NCI-H446 treated with DMSO at 0.1 percent for 48 hours (cell line): Measurements from ENCODE around the gene LY86.
A peak's percentile ranks its signal among the peaks of the same experiment; 100 is the strongest.

ENCODE experiments used
- DNase-seq: peaks from one replicate; lab custom pipeline; 2025; lab: John Stamatoyannopoulos, UW

LY86 gene

DNA sequence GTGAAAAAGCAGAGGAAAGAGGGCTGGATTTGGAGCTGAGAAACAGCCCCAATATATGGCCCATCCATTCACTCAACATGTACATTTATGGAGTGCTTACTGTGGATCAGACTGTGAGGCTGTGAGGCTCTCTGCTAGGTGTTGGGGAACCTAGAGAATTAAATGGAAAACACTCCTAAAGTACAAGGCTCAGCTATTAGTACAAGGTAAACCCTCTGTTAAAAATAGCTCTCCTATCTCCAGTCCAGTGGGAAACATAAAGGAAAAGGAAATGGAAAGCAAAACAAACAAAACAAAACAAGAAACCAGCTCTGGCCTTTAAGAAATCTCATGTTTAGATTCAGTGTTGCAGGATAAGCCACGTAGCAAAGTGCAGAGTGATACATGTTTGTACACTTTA is 35.0 kb downstream of the LY86 start:
- DNase-seq, result no peak

DNA sequence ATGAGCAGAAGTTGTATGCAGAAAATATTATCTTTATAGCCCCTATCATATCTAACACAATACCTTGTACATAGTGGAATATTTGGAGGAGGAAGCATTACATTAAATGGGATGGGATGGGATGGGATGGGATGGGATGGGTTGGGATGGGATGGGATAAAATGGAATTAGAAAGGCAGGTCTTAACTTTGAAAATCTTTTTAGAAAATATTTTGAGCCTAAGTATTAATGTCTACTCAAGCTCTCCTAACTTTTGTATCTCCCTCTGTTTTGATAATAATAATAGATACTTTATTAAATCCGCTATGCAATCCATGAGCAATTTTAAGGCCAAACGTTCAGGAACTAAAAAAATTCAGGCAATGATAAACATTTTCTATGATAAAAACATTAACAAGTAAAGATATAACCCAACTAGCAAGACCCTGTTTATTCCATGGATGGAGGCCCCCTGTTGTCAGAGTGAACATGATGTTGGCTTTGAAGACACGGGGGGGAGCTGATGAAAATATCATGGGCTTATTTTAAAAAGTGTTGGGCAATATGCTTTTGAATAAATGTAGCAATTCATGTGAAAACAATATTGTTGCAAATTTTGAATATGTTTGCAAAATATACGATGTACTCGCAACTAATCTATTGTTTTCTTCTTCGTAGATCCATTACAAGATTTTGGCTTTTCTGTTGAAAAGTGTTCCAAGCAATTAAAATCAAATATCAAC is 35.9 kb downstream of the LY86 start:
- DNase-seq, result no peak

DNA sequence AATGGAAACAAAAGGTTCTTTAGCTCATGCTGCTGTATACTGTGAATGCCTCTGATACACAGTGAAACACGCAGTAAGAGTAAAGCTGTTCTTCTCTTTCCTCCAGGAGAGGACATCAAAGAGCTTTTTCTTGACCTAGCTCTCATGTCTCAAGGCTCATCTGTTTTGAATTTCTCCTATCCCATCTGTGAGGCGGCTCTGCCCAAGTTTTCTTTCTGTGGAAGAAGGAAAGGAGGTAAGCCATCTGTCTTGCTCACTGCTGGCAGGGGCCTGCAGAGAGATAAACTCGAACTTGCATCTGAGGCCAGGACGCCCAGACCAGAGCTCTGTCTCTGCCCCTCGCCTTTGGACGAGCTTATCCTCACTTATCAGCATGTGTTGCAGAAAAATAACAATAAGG is 37.7 kb downstream of the LY86 start:
- DNase-seq, result peak; percentile 68

DNA sequence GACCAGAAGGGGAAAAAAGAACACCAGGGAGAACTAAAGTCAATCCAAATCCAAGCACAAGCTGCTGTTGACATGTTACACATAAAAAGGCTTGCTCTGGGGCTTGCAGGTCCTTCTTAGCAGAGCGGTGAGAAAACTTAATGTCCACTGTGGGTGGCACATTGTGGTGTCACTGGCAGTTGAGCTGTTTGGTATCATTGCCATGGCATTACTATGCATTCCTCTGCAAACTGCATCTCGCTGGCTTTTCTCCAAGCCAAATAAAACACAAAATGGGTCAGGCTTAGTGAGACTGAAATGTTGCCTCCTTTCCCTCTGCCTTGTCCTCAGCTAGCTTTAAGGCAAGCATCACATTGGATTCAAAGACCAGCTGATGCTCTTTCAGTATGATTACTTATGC is 40.9 kb downstream of the LY86 start:
- DNase-seq, result peak; percentile 13

DNA sequence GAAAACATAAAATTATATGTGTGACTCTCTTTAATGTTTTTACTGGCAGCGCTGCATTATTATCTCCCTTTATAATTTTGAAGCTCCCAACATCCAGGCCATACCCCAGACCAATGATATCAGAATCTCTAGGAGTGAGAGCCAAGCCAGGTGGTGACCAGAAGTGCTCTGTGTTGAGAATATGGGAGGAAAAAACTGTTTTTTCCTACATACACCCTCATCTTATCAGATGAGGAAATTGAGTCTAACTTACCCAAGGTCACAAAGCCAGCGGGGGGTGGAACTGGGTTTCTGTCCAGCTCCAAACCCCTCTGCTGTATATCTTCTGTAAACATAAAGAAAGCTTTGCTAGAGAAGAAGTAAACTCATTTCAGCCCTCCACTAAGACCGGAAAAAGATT is 42.5 kb downstream of the LY86 start:
- DNase-seq, result no peak

DNA sequence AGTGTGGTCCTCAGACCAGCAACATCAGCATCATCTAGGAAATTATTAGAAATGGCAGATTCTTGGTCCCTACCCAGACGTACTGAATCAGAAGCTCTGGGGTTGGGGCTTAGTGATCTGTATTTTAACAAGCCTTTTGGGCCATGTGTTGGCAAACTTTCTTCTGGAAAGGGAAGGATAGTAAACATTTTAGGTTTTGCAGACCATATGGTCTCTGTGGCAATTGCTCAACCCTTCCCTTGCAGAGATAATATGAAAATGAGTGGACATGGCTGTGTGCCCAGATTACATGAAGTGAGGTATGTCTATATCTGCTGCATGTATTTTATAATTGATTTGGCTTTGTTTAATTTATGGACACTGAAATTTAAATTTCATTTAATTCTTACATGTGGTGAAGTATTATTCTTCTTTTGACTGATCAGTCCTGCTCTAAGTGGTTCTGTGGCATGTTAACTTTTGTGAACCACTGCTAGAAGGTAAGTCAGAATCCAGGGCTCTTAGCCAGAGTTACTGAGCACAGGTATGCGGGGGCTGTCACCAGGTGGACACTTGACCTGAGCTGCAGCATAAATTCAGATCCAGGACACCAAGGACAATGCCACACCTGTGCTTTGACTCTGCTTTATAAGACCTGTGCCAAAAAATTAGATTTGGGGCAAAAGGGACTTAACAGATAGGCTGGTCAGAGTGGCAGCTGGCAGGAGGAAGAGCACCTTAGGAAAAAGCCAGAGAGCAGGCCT is 43.2 kb downstream of the LY86 start:
- peak; percentile 97 for DNase-seq

DNA sequence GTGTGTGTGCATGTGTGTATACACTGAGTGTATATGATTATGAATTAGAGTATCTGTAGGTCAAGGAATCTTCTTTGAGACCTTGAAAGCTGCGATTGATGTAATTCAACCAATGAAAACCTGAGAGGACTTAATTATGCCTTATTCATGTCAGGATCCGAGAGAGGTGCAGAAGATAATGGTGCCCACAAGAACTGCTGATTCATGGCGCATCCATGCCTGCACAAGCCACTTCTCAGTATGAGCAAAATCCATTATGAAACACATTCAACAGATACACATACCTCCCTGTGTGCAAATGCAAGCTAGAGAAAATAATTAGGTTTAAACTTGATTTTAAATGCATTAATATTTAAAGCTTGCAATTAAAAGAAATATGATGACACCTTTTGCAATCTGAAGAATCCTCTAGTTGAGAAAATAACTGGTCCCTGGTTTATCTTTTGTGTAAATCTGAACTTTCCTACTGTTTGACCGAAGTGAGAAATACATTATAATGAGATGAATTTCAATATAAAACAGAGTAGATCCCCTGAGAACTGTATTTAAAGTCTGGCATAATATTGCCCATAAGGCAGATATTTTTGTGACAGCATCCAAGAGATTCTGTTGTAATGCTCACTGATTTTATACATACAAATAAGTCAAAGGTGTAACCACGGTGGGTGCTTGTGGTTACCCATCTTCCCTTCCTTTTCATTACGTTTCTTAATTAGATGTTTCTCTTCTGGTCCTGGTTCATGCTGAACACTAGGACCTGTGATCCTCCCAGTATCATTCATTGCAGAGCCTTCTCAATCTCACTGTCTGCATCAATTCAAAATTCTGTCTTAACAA is 45.6 kb downstream of the LY86 start:
- DNase-seq, result no peak

DNA sequence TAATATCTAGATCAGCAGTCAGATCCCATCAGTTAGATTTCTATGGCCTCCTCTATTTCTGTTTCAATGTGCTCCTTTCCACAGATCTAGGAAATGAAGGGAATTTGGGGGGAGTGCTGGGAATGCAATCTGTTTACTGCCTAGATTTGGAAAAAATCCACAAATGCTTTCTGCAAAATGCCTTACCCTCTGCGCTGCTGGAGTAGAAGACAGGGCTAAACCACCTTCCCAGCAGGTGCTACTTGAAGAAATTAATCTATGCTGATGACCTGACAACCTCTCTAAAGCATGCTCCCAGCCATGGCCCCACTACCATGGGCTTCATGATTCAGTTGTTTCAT is 46.2 kb downstream of the LY86 start:
- no peak for DNase-seq

DNA sequence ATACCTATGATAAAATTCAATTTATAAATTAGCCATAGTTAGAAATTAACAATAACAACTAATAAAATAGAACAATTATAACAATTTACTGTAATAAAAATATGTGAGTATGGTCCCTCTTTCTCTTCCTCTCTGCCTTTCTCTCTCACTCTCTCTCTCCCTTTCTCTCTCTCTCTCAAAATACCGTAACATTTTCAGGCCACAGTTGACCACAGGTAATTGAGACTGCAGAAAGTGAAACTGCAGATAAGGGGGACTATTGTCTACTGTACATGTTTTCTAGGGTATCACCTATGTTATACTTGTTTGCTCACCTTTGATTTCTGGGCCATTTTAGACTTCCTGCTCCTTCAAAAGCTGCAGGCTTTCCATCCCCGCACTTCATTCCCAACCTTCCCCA is 46.8 kb downstream of the LY86 start:
- no peak for DNase-seq

DNA sequence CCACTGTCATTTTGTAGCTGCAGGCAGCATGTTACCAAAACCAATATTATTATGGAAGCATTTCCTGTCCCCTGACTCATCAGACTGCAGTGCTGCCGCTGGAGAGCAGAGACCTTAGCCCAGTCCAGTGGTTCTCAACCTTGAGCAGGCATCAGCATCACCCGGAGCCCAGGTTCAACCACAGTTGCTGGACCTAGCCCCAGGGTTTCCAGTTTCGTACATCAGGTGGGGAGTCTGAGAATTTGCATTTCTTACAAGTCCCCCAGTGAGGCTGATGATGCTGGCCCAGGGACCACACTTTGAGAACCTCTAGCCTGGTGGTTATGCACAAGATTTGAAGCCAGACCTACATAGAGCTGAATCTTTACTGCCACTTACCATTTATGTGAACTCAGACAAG is 47.3 kb downstream of the LY86 start:
- no peak for DNase-seq

DNA sequence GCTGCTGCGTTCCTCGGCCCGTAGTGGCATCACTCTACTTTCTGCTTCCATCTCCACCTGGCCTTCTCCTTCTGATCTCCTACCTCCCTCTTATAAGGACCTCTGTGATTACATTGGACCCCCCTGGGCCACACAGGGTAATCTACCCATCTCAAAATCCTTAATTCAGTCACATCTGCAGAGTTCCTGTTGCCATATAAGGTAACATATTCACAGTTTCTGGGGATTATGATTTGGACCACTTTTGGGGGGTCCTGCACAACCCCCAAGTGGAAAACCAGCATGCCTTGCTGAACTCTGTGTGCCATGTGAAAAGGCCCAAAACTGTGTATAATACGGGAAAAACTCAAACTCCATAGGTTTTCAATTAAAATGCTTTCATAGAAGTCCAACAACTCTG is 51.1 kb downstream of the LY86 start:
- DNase-seq, result no peak

DNA sequence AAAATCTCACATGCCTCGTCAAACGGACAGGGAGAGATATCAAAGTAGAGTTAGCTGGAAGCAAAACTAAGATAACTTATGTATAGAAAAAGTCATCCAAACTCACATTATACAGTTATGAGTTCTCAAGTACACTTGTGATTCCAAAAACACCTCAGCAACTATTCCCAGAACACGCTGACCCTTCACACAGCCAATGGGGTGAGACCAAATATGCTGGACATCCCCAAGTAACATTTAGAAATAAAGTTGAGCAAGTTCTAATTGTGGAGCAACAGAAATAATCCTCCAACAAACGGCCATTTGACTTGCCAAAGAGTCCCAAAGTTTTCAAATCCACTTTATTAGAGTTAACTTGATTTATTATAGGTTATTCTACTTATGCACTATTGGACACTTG is 52.4 kb downstream of the LY86 start:
- DNase-seq, result no peak

DNA sequence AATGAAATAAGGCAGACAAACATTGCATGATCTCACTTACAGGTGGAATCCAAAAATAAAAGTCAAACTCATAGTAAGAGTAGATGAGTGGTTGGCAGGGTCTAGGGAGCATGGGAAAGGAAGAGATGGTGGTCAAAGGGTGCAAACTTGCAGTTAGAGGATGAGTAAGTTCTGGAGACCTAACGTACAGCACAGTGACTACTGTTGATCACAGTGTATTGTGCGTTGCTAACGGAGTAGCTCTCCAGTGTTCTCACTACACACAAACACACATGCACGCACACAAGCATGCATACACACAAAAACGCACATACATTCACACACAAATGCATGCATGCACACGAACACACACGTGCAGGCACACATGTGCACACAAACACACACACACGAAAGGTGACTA is 54.9 kb downstream of the LY86 start:
- no peak for DNase-seq

DNA sequence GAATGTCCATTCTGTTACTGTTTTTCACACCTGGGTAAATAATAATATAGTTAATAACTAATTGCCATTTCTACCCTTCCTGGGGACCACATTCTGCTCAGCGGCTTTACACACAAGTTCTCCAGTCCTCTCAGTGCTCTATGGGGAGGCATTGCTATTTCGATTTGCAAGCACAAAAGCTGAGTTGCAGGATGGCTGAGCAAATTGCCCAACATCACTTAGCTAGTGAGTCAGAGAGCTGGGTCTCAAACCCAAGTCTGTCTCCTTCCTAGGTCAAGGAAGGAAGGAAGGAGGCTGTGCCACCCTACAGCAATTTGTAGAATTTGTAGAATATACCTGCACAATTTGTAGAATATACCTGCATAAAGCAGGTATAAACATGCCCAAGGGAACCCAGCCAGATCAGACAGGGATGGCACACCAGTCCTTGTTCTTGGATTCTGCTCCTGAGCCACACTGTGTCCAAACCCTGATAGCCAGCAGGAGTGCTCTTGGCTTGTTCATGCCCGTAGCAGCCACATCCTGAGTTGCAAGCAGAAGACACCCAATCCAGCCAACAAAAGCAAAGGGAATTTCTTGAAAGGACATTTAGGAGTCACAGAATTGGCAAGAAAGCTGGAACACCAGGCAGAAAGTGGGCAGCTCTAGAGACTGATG is 56.9 kb downstream of the LY86 start:
- peak; percentile 78 for DNase-seq

DNA sequence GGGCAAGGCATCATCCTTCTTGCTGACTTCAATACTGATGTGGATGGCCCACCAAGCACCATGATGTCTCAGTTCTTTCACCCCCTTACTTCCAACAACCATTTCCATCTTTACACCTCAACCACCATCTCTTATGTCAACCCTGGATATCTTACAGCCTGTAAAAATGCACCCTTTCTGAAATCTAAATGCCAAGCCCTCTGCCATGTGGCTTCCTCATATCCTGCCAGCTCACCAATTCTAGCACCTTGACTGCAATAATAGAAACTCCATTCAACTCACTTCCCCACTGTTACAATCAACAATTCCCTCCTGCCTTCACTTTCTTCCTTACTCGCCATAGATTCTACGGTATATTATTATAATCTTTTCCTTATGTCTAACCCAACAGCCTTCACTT is 57.9 kb downstream of the LY86 start:
- no peak for DNase-seq

DNA sequence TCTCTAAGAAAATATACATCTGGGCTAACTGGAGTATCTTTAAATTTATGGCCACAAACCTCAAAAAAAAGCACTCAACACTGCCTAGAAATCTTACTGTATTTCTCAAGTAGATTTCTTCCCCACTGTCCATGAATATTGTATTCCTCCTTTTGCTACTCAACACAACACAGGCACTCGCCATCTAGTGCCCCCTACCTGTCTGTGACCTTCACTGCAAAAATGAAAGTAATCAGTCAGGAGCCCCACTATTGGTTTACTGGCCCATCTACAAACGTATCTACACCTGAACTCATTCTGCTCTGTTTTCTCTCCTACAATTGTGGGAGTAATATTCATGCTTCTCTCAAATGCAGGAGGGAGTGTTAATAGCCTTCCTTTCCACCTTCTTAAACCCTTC is 58.3 kb downstream of the LY86 start:
- no peak for DNase-seq

DNA sequence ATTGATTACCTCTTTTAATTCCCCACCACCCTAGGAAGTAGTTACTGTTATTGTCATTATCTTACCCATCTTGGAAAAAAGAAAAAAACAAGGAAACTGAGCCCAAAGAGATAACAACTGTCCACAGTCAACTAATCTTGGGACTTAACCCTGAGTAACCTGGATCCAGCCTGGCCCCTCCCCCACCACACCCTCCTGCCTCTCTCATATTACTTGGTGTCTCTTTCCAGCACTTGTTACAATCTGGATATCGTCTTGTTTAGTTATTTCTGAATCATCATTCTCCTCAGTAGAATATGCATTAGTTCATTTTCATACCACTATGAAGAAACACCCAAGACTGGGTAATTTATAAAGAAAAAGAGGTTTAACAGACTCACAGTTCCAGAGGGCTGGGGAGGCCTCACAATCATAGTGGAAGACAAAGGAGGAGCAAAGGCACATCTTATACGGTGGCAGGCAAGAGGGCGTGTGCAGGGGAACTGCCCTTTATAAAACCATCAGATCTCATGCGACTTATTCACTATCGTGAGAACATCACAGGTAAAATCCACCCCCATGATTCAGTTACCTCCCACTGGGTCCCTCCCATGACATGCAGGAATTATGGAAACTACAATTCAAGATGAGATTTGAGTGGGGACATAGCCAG is 60.3 kb downstream of the LY86 start:
- DNase-seq, result no peak

DNA sequence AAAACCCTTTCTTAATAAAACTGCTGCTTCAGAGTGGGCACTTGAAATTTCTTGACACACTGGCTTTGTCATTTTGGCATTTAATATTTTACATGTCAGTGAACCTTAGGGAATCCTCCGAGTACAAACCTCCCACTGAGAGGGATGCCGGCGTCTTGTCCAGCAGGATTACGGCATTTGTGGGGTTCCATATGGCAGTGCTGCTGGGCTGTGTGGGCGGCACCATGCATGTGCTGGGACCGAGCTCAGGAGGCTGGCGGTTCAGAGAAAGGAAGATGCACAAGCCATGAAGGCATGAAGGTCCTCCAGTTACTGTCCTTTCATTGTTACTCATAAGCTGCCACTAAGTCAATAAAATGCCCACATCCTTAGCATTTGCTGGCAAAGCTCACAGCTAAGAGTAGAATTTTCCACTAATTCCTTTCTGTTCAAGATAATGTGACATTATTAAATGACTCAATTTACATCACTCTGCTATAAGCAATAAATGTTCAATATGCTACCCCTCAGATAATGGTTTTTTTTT is 61.4 kb downstream of the LY86 start:
- no peak for DNase-seq

DNA sequence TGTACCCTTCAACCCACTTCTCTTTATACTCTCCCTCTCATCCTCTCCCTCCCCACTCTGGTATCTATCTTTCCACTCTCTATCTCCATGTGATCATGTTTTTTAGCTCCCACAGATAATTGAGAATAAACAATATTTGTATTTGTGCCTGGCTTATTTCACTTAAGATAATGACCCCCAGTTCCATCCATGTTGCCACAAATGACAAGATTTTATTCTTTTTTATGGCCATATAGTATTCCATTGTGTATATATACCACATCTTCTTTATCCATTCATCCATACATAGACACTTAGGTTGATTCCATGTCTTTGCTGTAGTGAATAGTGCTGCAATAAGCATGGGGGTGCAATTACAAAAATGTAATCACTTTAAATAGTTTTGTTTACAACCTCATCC is 62.3 kb downstream of the LY86 start:
- DNase-seq, result no peak

DNA sequence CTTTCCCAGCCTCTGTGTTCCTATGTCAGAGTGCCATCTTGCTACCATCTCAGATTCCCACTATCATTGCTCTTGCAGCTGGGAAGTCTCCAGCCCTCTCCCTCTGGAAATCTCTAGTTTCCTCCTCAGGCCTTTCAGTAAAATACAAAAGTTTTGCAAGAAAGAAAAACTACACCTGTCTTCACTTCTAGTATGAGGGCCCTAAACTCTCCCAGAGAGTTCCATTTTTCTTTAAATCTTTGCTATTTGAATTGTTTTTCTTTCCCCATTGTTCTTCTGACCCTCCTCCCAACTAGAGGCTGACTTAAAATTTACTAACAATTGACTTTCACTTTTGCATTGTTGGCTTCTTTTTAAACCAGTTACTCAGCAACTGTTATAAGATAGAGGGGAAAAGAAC is 62.8 kb downstream of the LY86 start:
- no peak for DNase-seq

DNA sequence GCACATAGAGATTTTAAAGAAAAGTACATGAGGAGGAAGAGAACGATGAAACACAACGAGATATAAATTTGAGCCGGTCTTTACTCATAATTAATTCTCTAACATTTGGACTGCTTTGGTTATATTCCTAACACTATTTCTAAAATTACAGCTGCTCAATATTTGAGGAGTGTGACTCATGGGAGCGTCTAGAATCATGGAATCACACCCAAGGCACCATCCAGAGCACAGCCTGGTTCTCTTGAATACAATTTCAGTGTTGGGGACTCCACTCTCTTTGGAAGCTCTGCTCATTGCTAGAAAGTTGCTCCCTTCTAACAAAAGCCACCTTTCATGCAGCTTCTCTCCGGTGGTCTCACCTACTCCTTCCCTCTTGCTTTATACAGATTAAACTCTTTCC is 64.4 kb downstream of the LY86 start:
- no peak for DNase-seq
